GM10266 (cell line): Measurements from ENCODE around the gene RPS6KA2.

Experiments used
- DNase-seq: peaks from one replicate; pipeline ENCODE4 v3.0.0; 2012; ENCODE audit errors: extremely low spot score
- TF ChIP-seq, protein P1 (sequence below): IDR thresholded peaks from 2 replicates; pipeline ENCODE4 v1.5.1; 2012; ENCODE audit warnings: mild to moderate bottlenecking, low read depth; ENCODE audit not compliant: control insufficient read depth, insufficient read depth; ENCODE audit errors: missing control alignments

RPS6KA2 gene

DNA sequence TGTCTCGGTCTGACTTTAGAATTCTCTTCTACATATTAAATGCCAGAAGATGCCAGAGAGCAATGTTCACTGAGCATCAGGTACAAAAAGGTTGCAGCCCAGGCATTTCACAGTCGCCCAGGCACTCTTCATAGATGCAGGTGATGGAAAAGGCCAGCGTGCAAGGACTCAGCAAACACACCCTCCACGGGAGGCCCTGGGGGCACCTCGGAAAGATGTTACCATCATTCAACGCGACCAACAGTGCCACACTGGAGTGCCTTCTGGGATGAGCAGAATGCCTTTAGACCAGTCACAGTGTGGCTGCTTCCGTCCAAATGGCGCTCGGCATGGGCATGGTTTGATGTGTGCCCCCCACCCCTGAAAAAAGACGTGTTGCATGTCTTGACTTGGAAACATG is 36.0 kb downstream of the RPS6KA2 start:
- TF ChIP-seq, protein P1, sequence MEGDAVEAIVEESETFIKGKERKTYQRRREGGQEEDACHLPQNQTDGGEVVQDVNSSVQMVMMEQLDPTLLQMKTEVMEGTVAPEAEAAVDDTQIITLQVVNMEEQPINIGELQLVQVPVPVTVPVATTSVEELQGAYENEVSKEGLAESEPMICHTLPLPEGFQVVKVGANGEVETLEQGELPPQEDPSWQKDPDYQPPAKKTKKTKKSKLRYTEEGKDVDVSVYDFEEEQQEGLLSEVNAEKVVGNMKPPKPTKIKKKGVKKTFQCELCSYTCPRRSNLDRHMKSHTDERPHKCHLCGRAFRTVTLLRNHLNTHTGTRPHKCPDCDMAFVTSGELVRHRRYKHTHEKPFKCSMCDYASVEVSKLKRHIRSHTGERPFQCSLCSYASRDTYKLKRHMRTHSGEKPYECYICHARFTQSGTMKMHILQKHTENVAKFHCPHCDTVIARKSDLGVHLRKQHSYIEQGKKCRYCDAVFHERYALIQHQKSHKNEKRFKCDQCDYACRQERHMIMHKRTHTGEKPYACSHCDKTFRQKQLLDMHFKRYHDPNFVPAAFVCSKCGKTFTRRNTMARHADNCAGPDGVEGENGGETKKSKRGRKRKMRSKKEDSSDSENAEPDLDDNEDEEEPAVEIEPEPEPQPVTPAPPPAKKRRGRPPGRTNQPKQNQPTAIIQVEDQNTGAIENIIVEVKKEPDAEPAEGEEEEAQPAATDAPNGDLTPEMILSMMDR: no peak
- no peak for DNase-seq

DNA sequence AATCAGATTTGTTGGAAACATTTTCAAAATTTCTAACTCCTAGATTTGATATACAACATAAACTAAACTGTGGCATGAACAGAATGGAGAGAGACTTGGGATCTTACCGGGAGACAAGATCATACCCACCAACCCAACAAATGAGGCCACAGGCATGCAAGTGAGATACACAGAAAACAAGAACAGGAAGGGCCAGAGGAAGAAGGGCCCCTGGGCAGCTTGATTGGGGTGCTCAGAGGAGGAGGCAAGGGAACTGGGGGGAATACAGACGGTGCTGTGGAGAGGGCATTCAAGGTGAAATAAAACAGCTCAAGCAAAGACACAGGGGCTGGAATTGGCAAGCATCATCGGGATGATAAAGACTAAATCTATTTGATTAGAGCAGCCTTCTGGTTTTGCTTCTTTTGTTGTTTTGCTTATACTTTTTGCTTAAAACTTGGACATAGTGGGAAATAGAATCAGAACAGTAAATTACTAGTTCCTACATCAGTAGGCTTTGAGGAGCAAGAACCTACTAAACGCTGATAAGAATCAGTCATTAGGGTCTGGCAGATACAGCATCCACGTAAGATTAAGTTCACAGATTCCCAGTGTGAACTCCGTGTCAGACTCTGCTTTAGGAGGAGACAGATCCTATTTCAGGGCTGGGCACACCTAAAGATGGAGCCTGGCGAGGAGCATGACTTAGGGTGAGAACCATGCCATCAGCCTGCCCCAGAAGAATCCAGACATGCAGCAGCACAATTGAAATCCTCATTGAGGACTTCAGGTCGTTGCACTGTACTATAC is 37.1 kb downstream of the RPS6KA2 start:
- no peak for DNase-seq

DNA sequence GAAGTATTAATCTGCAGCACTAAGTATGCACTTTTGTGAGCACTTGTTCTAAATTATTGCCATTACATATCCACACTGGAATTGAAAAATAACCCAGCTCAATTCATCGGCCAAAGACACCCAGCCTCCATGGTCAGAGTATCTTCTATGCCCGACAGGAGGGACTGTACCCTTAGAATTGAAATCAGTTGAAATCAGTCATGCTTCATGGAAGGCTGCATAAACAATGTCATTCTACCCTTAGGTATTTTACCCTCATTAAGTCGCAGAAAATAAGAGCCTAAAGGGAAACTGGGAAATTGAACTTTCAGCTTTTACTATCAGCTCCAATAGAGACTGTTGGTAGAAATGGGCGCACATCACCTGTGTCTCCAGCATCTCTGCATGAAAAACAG is 37.7 kb downstream of the RPS6KA2 start:
- TF ChIP-seq, protein P1: no peak
- peak; percentile 29 for DNase-seq

More for the DNA sequence above, 37.1 kb downstream of the RPS6KA2 start:
- TF ChIP-seq, protein P1: no peak

DNA sequence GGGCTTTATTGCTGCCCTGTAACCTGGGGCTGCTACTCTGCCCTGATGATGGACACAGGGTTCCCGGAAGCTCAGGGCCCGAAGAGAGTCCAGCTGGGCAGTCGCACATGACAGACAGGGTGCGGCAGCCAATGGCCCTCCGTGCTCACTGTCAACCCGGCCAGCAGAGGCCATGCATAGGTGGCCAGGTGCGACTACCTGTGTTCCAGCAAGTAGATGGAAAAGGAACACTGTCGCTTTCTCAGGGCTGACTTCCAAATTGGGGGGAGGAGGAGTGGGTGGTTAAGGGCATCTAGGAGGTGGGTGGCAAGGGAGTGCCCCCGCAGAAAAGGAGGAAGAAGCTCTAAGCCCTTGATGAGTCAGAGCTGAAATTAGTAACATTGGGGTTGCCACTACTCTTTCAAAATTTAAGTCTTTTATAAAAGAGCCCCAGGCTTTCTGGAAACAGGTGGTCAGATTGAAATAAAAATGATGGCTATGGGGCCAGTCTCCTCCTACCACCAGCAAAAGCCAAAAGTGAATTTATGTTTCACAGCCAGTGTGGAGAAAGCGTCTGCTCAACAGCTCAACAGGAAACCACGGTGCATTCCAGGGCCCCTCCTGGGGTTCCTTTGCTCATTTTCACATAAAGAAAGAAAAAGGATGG is 38.2 kb downstream of the RPS6KA2 start:
- peak; percentile 53 for DNase-seq
- TF ChIP-seq, protein P1: no peak

DNA sequence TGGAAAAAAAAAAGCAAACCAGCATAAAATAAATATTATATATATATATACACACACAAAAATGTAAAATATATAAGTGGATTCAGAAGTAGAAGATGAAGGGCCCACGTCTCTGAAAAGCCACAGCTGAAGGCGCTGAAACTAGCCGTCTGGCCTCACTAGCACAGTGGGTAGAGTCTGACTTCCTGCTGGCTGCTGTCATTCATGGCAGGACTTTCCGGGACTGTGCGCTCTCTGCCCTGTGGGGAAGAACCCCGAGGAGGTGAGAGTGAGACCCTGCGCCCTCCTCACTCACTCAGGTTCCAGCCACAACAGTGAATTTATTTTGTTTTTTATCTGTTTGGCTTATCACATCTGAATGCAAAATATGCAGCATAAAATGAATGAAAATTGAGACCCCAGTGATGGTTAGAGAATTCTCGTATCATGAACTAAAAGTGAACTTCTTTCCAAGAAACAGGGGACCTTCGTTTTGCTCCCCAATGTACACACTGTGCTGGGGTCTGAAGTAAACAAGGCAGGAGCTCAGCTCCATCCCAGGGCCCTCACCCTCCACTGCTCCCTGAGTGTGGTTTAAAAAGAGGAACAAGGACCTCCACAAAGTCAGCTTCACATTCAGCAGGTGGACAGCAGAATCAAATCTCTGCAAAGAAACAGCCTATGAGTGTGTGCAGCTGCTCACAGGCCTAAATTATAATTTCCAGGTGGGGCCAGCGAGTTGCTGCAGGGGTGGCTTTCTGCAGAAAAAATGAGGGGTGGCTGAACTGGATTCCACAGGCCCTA is 39.2 kb downstream of the RPS6KA2 start:
- TF ChIP-seq, protein P1: no peak
- DNase-seq: peak; percentile 72

DNA sequence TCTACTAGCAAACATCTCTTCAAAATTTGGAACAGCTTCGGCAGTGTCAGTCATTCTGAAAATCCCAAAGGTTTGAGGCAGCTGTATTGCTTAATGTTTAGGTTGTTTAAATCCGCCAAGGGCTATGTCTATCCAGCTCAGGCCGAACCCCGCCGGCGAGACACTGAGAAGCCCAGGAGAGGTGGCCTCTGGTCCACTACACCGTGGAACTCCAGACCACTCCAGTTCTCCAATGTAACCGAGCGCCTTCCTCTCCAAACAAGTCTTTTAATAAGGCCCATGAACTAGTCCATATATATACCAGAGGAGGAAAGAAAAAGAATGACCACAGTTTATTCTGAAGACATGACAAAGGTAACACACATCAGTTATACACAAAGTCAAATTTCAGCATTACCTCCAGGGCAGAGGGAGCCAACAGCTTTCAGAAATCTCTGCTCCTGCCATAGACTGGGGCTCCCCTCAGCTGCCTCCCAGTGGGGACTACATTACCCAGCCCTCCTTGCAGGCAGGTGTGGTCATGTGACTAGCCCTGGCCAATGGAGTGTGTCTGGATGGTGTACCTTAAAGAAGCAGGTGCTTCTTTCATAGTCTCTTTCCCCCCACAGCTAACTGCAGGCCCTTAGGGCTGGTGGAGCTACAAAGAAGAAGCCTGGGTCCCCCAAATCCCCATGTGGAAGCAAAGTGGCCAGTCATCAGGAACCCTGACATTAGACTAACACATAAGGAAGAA is 40.5 kb downstream of the RPS6KA2 start, which contains the start of gene RAMACL:
Gene RAMACL (minus strand): TSS at position 255 of the 733 bp plus-strand sequence. CDS start 201 bp downstream, at position 54.
- TF ChIP-seq, protein P1: no peak
- DNase-seq: peak; percentile 82
